IMR-90 (cell line): ENCODE results near the gene PTPN4. TPM values are rescaled to one million over a fixed set of nuclear protein-coding genes. Genes with fewer than 3 reads are reported as not detected.

Experiments used
- ATAC-seq: fragments of 200-7000 bp; cut with Tn5 transposase; 2 replicates; pipeline ENCODE4 v1.9.1; 2020; ENCODE audit warnings: low read depth, mild to moderate bottlenecking, moderate library complexity
- BruUV-seq: library from RNA; stranded (reverse); fragments of 400-500 nt; replicated peaks from 2 replicates; lab custom pipeline; 2021; lab: Mats Ljungman, UMichigan
- CTCF ChIA-PET: fragments of 300-600 bp; formaldehyde crosslinking; extraction: SDS; loops from one replicate; lab custom pipeline; 2021; ENCODE audit warnings: antibody characterized with exemption; lab: Yijun Ruan, JAX
- POLR2A ChIA-PET: fragments of 300-600 bp; sonication (Branson Sonifier 250); formaldehyde crosslinking; loops from one replicate; lab custom pipeline; 2022; ENCODE audit warnings: antibody characterized with exemption; ENCODE audit not compliant: unreplicated experiment; lab: Charles Lee
- DNase-seq: peaks from one replicate; pipeline ENCODE4 v3.0.0; 2013
- H2AFZ ChIP-seq: replicated peaks from 2 replicates; pipeline ENCODE3; 2013; ENCODE audit warnings: low read length, mild to moderate bottlenecking; ENCODE audit not compliant: poor library complexity
- H2AK5ac ChIP-seq: 2 replicates; pipeline ENCODE4 v1.6.1; 2013; ENCODE audit warnings: low read depth, low read length, inconsistent platforms
- H2AK9ac ChIP-seq: replicated peaks from 2 replicates; pipeline ENCODE3; 2013; ENCODE audit warnings: mild to moderate bottlenecking, low read depth, low read length, moderate library complexity; ENCODE audit not compliant: poor library complexity
- H2BK120ac ChIP-seq: 2 replicates; pipeline ENCODE4 v1.6.1; 2013; ENCODE audit warnings: low read depth, low read length, inconsistent platforms
- H2BK15ac ChIP-seq: 3 replicates; pipeline ENCODE4 v1.6.1; 2013; ENCODE audit warnings: low read depth, low read length, inconsistent platforms
- H2BK20ac ChIP-seq: 2 replicates; pipeline ENCODE4 v1.6.1; 2013; ENCODE audit warnings: low read depth, mild to moderate bottlenecking, inconsistent platforms, low read length, moderate library complexity
- H2BK5ac ChIP-seq: 2 replicates; pipeline ENCODE4 v1.6.1; 2013; ENCODE audit warnings: mild to moderate bottlenecking, low read depth, low read length, inconsistent platforms; ENCODE audit not compliant: poor library complexity, severe bottlenecking
- H3K14ac ChIP-seq: replicated peaks from 2 replicates; pipeline ENCODE4 v1.6.1; 2013; ENCODE audit warnings: low read depth, low read length, inconsistent platforms
- H3K18ac ChIP-seq: 2 replicates; pipeline ENCODE4 v1.6.1; 2013; ENCODE audit warnings: low read depth, low read length, control low read depth
- H3K23ac ChIP-seq: 2 replicates; pipeline ENCODE4 v1.6.1; 2013; ENCODE audit warnings: low read depth, low read length, inconsistent platforms
- H3K27ac ChIP-seq: 2 replicates; pipeline ENCODE4 v1.5.1; 2013; ENCODE audit warnings: mild to moderate bottlenecking, control low read depth, low read length; ENCODE audit not compliant: insufficient read depth
- H3K27me3 ChIP-seq: 2 replicates; pipeline ENCODE4 v1.6.1; 2013; ENCODE audit warnings: low read length; ENCODE audit not compliant: control insufficient read depth, insufficient read depth
- H3K36me3 ChIP-seq: 2 replicates; pipeline ENCODE4 v1.6.1; 2013; ENCODE audit warnings: low read length, mixed read lengths; ENCODE audit not compliant: control insufficient read depth, insufficient read depth
- H3K4ac ChIP-seq: 2 replicates; pipeline ENCODE4 v1.6.1; 2013; ENCODE audit warnings: low read depth, low read length, inconsistent platforms
- H3K4me1 ChIP-seq: 2 replicates; pipeline ENCODE4 v1.6.1; 2013; ENCODE audit warnings: low read length, mixed read lengths; ENCODE audit not compliant: control insufficient read depth, insufficient read depth
- H3K4me2 ChIP-seq: 2 replicates; pipeline ENCODE4 v1.6.1; 2013; ENCODE audit warnings: low read depth, mild to moderate bottlenecking, control low read depth, low read length, moderate library complexity
- H3K4me3 ChIP-seq: 2 replicates; pipeline ENCODE4 v1.5.1; 2013; ENCODE audit warnings: low read depth, mild to moderate bottlenecking, control low read depth, low read length, moderate library complexity; ENCODE audit not compliant: insufficient read depth
- H3K56ac ChIP-seq: 2 replicates; pipeline ENCODE4 v1.6.1; 2013; ENCODE audit warnings: low read length, inconsistent platforms; ENCODE audit not compliant: insufficient read depth; ENCODE audit errors: extremely low read depth
- H3K79me1 ChIP-seq, 2 experiments: 2 replicates each; pipeline ENCODE4 v1.6.1; 2013; ENCODE audit warnings: low read length in 2 of 2, inconsistent platforms in 1 of 2, low read depth in 1 of 2
- H3K9ac ChIP-seq: 2 replicates; pipeline ENCODE4 v1.6.1; 2013; ENCODE audit warnings: low read depth, low read length, control low read depth
- H3K9me1 ChIP-seq: 2 replicates; pipeline ENCODE4 v1.6.1; 2013; ENCODE audit warnings: low read length, inconsistent platforms; ENCODE audit not compliant: insufficient read depth
- H3K9me3 ChIP-seq: 2 replicates; pipeline ENCODE4 v1.6.1; 2013; ENCODE audit warnings: low read length; ENCODE audit not compliant: control insufficient read depth, insufficient read depth
- H4K20me1 ChIP-seq: 2 replicates; pipeline ENCODE4 v1.6.1; 2013; ENCODE audit warnings: low read length, inconsistent platforms; ENCODE audit not compliant: insufficient read depth
- H4K5ac ChIP-seq: 2 replicates; pipeline ENCODE4 v1.6.1; 2013; ENCODE audit warnings: mild to moderate bottlenecking, low read depth, low read length, control low read depth
- H4K8ac ChIP-seq, 2 experiments: 2 replicates each; pipeline ENCODE4 v1.6.1; 2013; ENCODE audit warnings: low read depth in 2 of 2, low read length in 2 of 2, control low read depth in 1 of 2, inconsistent platforms in 1 of 2
- H4K91ac ChIP-seq: 2 replicates; pipeline ENCODE4 v1.6.1; 2013; ENCODE audit warnings: low read depth, low read length, inconsistent platforms; ENCODE audit not compliant: insufficient read depth
- FOS ChIP-seq: fragments of 150-350 bp; IDR thresholded peaks from 2 replicates; pipeline ENCODE4 v1.6.1; 2016; ENCODE audit warnings: low read depth, low read length
- RCOR1 ChIP-seq: IDR thresholded peaks from 2 replicates; pipeline ENCODE4 v1.6.1; 2012; ENCODE audit warnings: mild to moderate bottlenecking, low read length, improper control_type of control experiment; ENCODE audit not compliant: insufficient replicate concordance
- WGBS, 2 experiments: methylation state at CpG; one replicate each; pipeline versions ENCODE4 v1.1.5 to v1.1.7; 2013; ENCODE audit warnings: missing lambda C conversion rate in 2 of 2; ENCODE audit not compliant: insufficient read length in 1 of 2; ENCODE audit errors: extremely low coverage in 2 of 2; 5-methylcytosine and 5-hydroxymethylcytosine counted together
- dilution Hi-C: fragments of 300-500 bp; cut with HindIII; formaldehyde crosslinking; loops from one replicate; pipeline ENCODE4 v1.14.3; 2018; ENCODE audit warnings: low sequenced_read_pairs; ENCODE audit not compliant: unreplicated experiment
- in situ Hi-C: fragments of 300-500 bp; cut with MboI; formaldehyde crosslinking; loops from 3 replicates; pipeline ENCODE4 v1.14.3; 2019; ENCODE audit warnings: low sequenced_read_pairs, inconsistent platforms, mixed read lengths
- intact Hi-C: fragments of 100-400 bp; cut with micrococcal nuclease; formaldehyde crosslinking; loops from 2 replicates; pipeline ENCODE4 v1.10.0; 2022
- polyA plus RNA-seq, 3 experiments: library from polyadenylated mRNA; depleted of rRNA; stranded (reverse); fragments of >200 nt; gene quantifications; 2 replicates each; pipeline ENCODE4 v1.2.3, GENCODE V29; 2012; ENCODE audit warnings: low replicate concordance in 1 of 3
- total RNA-seq: library from RNA; depleted of rRNA; stranded (reverse); fragments of >200 nt; gene quantifications from 2 replicates; pipeline ENCODE4 v1.2.3, GENCODE V29; 2012

The PTPN4 gene
- total and polyA plus RNA-seq, 2 of the 4 experiments (the other 2 are of a cell fraction): 2.9 to 19.2 TPM

- Histone ChIP-seq H3K4me2 (0 out of 2 replicates have a peak overlapping the region, but pooled peaks have one; percentile 43), H3K23ac (no peak overlapping the region), H4K91ac (no peak overlapping the region), H3K4me1 (peaks cover 4% of the 10 kb centered on the region; the same call in 1 of the 2 replicates), H3K9me3 (no peaks in the 10 kb centered on the region), H2AK5ac (no peak overlapping the region), H3K79me1 (peaks cover 11 to 36% of the 10 kb centered on the region in 2 experiments), H3K9ac (no peak overlapping the region), H3K4me3 (no peak overlapping the region), H3K4ac (no peak overlapping the region), H3K27ac (no peak overlapping the region), H4K8ac (no peak overlapping the region), H2AFZ (no peak overlapping the region), H2AK9ac (no peak overlapping the region), H3K14ac (no peak overlapping the region), H2BK15ac (no peak overlapping the region), H3K18ac (no peak overlapping the region), H3K27me3 (no peaks in the 10 kb centered on the region), H3K9me1 (no peaks in the 10 kb centered on the region), H2BK5ac (no peak overlapping the region), H2BK20ac (no peak overlapping the region), H3K36me3 (no peaks in the 10 kb centered on the region), H4K20me1 (peaks cover 4% of the 10 kb centered on the region; the same call in 1 of the 2 replicates), H3K56ac (no peak overlapping the region), H4K5ac (no peak overlapping the region), H2BK120ac (no peak overlapping the region)
- TF ChIP-seq RCOR1 (no peak), FOS (no peak)
- DNase-seq (no peak), ATAC-seq (no peak)
- no TSS peak for BruUV-seq
- in situ Hi-C loops: no loop called here
- ChIA-PET POLR2A (no interaction called here), CTCF (interaction anchor here (0.6 to 0.9 kb wide), 2 partner anchors 110 to 158 kb away, joined by 4 to 5 read pairs; no protein-coding TSS in a partner anchor)
- intact Hi-C loops: no loop called here
- WGBS, 2 experiments: no CpG with 5 or more reads among the region's 2 CpGs
- dilution Hi-C loops: no loop called here
Measured at GRCh38 chr2:120017201-120017600, 257.5 kb downstream of the PTPN4 start.
